SKM-1 treated with dmso at 0.1 percent for 144 hours (cell line): Measurements from ENCODE around the gene USP12.
"Not testable (repeated sequence)": the region's sequence is repeated elsewhere in the genome, so short reads cannot be mapped to it uniquely, and the experiment has no call there.

Source experiments
- DNase-seq: peaks from one replicate; lab custom pipeline; 2025; ENCODE audit not compliant: unreplicated experiment; lab: John Stamatoyannopoulos, UW

USP12 gene

DNA sequence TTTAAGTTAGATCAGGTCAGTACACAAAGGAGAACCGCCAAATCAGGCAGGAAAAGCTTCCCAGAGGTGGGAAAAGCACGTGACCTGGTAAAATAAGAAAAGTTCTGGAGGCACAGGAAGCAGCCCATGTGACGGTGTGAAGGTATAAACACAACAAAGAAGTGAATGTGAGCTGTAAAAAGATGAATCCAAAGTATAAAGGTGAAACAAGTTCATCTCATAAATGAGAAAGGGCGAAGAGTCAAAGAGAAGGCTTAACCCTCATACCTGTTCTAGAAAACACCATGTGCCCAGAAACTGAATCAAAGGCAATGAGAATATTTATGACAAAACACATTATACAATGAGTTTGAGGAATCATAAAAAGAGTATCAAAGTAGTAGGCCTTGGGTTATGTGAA is 47.0 kb downstream of the USP12 start:
- DNase-seq = no peak

DNA sequence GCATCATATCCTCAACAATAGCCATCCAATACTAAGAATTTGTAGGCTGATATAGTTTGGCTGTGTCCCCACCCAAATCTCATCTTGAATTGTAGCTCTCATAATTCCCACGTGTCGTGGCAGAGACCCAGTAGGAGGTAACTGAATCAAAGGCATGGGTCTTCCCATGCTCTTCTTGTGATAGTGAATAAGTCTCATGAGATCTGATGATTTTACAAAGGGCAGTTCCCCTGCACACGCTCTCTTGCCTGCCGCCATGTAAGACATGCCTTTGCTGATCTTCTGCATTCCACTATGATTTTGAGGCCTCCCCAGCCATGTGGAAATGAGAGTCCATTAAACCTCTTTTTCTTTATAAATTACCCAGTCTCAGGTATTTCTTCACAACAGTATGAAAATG is 48.2 kb downstream of the USP12 start:
- DNase-seq = not testable (repeated sequence)

DNA sequence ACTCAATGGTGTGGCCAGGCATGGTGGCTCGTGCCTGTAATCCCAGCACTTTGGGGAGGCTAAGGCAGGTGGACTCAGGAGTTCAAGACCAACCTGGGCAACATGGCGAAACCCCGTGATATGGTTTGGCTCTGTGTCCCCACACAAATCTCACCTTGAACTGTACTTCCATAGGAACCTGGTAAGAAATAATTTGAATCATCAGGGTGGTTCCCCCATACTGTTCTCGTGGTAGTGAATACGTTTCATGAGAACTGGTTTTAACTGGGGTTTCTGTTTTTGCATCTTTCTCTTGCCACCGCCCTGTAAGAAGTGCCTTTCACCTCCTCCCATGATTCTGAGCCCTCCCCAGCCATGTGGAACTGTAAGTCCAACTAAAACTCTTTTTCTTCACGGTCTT is 49.6 kb downstream of the USP12 start:
- DNase-seq = no peak

DNA sequence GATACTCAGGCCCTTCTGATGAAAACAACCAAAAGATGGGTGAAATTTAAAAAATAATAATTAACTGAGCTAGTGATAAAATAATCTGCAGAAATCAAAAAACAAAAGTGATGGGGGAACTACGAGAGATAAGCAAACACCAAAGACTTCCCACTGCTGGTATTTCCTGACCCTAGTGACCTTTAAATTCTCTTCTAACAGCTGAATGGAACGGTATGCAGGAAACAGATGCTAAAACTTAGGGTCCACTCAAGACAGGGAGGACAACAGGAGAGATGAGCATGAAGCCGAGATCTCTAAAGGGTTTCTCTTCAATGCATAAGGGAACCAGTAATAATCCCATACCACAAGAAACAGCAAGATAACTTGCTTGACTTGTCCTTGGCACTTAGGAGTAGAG is 50.8 kb downstream of the USP12 start:
- DNase-seq = no peak

DNA sequence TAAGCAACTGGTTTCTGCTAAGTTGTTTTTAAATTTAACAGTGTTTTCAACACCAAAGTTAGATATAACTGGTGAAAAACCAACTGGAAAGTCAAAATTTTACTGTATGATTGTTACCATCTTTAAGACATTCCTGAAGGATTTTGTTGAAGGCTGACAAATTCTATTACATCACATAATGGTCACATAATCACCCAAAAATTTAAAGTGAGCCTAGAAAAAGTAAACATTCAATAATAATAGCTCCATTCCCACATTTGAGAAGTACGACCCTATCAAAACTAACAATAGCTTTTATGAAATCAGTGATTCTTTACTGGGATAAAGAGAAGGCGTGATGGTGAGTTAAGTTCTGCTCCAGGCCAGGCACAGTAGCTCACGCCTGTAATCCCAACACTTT is 51.6 kb downstream of the USP12 start:
- DNase-seq = no peak

DNA sequence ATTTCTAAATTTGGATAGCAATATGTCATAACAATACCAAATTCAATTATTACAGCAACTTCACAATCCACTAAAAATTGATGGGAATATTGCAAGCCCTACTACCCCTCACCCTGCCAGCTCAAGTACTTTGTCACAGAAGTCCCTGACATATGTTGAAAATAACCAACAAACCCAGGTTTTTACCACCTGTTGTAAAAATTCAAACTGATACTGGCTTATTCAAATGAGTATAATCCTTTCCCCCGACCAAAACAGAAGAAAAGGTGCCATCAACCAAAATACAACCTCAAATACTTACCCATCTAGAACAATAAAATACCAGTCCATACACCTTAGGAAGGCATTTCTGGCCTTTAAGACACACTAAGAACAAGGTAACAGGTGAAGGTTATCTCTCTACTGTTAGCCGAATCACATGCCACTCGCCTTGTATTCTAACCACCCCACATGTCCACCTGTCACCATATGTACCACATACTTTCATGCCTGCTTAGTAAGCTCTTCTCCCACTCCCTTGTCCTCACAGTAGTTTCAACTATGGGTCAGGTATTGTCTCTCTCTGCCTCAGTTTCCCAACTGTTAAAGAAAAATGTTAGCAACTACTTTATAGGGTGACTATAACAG is 53.1 kb downstream of the USP12 start:
- no peak for DNase-seq

DNA sequence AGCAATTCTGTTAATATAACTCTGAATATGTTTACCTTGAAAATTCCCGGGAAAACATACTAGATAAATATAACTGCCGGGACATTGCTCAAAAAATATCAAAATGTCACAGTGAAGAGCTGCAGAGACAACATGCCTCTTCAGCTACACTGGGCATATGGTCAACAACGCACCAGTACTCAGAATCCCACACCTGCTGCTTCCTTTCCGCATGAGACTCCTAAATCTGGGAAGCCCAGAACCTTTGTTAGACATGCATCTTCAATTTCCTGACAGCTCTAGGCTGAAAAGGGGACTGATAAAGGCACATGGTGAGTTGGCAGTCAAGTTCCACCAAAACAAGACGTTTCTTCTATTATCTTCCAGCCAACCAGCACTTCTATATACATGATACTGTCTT is 53.7 kb downstream of the USP12 start:
- no peak for DNase-seq

DNA sequence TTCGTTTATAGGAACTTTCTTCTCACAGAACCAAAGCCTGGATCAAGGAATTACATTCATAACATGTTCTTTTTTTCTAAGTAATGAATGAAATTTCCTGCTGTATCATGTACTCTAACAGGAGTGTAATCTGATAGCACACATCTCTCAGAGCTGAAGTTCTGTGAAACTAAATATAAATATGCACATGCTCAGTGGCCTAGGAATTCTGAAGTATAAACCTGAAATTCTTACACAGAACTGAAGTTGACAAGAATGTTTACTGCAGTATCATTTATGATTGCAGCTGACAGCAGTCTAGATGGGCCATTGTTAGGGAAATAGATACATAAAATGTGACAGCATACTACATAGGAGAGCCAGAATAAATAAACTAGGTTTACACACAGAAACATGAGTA is 54.5 kb downstream of the USP12 start:
- no peak for DNase-seq

DNA sequence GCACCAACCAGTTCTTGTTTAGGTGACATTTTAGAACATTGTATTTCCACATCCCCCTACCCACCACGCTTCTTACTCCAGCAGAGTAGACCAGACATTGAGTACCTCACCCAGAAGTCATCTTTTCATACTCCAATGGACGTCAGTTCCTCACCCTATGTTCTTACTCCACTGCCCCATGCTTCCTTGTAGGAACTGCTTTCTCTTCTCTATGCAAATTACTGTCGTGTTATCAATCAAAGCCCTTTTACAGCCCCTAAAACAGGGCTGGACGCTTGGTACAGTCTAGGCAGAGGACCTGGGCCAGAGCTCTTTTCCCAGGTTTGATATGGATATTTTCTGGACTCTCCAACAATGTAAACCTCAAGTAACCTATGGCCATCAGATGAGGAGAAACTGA is 58.2 kb downstream of the USP12 start:
- no peak for DNase-seq

DNA sequence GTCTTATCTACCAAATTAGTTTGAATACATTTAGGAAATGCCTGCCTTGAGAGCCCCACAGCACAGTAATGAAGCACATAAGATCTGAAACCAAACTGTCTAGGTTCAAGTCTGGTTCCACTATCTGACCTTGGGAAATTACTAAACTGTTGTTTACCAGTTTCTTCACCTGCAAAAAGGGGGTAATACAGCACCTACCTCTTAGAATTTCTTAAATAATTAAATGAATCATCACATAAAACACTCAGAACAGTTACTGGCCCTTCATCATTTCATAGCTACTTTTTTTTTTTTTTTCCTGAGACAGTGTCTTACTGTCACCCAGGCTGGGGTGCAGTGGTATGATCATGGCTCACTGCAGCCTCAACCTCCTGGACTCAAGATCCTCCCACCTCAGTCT is 59.6 kb downstream of the USP12 start:
- DNase-seq = no peak

DNA sequence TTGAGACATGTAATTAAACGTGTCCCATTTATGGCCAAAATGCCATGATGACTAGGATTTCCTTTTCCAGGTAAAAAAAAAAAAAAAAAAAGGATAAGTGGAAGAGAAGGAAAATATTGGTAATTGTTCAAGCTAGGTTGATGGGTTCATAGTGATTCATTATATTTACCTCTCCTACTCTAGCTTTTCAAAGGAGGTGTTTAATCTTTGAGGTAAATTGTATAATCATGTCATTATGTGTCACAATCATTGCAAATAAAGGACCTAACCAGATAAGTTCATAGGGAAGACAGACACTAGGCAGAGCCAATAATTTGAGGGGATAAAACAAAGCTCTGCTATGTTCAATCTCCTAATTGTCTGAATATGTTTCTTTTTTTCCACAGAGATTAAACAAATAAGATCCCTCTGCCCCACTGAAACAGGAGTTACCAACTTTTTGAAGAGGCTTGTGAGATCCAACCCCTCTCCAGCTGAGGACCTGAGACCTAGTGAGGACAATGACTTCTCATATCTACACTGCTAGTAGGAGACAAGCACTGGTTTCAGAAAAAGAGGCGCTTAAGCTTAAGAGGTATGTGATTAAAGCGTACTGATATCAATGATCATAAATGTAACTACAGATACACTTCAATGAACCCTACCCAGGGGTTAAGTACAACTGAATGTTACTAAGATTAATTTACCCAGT is 61.4 kb downstream of the USP12 start:
- DNase-seq = no peak

DNA sequence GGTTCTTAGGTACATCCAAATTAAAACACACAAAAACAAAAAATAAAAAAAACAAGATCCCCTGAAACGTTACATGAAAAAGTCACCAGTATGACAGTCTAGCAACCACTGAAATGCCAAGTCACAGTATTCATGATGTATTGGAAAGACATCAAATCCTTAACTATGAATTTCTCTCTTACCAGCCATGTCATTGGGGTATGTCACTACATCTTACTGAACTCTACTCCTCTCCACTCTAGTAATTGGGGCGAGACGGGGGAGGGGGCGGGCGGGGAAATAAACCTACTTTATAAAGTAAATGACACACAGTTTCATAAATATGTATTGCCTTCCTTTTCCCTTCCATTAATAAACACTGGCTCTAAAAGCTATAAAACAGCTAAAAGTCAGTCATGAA is 65.5 kb downstream of the USP12 start:
- DNase-seq = no peak

DNA sequence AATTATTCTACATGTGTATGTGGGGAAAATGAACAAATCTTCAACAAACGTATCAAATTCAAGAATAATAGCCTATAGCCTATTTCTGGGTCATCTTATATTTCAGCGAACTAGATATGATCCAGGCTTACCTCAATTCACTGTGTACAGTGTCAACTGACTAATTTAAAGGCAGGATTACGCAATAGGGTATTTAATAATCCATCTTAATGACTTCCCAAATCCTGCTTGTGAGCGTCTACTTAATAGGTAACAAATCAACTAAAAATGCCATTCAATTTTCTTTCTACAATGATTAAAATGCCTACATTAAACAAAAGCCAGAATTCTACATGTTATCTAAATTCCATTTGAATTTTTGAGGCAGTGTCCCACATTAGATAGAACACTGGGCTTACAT is 67.0 kb downstream of the USP12 start:
- DNase-seq = no peak

DNA sequence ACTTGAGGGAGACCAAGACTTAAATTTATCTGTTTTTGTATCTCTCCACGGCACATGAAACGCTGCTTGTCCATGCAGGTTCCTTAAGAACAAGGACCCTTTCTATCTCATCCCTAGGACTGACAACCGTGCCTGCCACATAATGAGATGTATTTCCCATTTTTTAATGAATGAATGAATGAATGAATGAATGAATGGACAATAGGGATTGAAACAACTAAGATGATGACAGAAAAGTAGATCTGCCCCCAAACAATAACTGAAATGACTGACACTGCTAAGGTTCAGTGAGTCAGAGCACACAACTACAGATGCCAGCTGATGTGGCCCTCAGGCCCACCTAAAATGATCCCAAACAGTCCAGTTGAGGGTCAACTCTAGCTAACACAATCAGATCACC is 69.8 kb downstream of the USP12 start:
- DNase-seq = no peak

DNA sequence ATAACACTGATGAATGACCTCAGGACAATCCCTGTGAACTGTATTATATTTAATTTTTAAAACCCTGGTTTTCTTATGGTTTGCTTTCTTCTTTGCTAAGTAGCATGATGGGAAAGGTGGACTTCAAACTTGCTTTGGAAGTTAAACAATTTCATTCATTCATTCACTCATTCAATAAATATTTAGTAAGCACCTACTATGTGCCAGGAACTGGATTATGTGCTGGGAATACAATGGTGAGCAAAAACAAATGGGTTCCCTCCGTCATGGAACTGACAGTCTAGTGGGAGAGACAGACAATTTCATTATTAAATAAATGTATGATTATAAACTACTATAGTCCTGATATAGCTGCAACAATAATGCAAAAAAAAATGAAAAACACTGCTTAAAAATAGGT is 70.3 kb downstream of the USP12 start:
- no peak for DNase-seq

DNA sequence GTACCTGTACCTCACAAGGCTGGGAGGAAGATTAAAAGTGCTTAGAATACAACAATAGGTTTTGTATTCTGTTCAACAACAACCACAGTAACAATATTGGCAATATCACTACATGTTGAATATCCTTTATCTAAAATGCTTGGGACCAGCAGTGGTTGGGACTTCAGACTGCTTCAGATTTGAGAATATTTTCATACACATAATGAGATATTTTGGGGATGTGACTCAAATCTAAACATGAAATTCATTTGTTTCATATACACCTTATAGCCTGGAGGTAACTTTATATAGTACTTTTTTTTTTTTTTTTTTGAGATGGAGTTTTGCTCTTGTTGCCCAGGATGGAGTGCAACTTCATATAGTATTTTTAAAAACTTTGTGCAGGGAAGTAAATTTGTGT is 73.9 kb downstream of the USP12 start:
- no peak for DNase-seq

DNA sequence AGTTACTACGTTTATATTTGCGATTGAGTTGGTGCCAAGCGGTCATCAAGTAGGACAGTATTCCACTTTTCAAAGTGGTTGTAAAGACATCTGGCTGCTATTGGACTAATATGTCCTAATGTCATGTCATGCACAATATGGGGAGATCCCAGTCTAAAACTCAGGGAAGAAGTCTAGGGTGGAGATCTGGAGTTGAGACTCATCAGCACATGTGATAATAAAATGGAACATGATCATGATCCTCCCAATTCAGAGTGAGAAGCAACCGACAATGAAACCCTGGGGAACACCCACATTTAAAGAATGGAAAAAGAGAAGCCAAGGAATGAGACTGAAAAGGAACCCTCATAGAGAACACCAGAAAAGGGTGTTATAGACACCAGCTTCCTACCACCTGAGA is 80.2 kb downstream of the USP12 start:
- DNase-seq = no peak

DNA sequence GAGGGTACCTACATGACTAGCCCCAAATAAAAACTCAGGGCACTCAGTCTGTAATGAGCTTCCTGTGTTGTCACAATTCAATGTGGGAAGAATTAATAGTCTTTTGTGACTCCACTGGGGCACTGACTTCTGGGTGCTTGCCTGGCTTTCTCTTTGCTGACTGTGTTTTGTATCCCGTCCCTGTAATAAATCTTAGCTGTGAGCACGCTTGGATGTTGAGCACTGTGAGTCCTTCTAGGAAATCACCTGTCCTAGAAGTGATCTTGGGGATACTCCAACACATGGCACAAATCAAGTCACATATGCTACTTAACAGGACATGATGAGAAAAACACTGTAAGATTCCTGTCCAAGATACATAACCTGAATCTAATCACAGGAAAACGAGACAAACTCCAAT is 83.0 kb downstream of the USP12 start:
- DNase-seq = no peak

DNA sequence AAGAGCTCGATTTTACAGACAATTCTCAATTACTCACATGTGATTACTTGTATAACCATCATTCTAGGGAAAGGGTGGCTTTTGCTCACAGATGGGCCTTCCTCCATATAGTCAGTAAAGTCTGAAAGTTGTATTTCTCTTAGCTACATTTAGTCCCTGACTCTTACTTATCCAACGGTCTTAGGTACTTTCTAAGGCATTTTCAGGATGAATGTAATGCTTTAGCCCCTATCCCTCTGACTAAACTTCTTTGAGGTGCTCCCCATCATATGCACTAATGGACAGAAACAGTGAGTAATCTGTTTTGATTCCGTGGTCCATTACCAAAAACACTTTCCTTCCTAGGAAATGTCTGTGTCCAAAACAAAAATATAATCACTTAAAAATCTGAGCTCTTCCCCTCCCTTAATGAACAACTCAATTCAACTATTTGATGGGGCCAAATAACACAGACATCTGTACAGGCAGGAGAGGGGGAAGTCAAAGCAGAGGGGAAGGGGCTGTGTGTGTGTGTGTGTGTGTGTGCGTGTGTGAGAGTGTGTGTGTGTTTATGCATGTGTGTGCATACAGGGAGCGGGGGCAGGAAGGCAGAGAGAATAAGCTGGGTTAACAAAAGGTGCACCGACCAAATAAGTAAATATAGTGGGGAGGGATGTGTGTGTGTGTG is 84.9 kb downstream of the USP12 start:
- no peak for DNase-seq

DNA sequence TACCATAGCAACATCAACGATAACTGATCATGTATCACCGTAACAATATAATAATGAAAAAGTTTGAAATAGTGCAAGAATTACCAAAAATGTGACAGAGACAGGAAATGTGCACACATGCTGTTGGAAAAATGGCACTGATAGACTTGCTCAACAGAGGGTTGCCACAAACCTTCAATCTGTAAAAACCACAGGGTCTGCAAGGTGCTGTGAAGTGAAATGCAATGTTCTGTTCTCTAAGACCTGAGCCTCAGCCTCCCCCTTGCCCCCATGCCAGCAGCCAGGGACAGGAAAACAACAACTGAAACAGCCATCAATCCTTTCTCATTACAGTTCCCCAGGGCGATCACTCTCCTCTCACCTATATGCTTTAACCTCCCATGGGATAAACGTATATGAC is 88.4 kb downstream of the USP12 start:
- no peak for DNase-seq

DNA sequence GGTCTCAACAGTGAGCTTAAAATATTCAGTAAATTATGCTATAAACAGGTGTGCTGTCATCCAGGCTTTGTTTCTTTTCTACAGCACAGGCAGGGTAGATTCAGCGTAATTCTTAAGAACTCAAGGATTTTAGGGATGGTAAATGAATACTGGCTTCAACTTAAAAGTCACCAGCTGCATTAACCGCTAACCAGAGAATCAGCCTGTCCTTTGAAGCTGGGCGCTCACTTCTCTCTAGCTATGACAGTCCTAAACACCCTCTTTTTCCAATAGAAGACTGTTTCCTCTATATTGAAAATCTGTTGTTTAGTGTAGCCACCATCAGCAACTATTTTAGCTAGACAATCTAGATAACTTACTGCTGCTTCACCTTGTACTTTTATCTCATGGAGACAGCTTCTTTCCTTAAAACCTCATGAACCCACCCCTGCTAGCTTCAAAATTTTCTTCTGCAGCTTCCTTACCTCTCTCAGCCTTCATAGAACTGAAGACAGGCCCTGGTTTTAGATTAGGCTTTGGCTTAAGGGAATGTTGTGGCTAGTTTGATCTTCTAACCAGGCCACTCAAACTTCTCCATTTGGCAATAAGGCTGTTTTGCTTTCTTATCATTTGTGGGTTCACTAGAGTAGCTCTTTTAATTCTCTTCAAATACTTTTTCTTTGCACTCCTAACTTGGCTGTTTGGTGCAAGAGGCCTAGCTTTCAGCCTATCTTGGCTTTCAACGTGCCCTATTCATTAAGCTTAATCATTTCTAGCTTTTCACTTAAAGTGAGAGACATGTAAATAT is 89.5 kb downstream of the USP12 start:
- DNase-seq = no peak
